ENCODE measurements around the gene TANC1. TPM values are rescaled to one million over a fixed set of nuclear protein-coding genes. Genes with fewer than 3 reads are reported as not detected.
A peak's percentile ranks its signal among the peaks of the same experiment; 100 is the strongest.
"Not testable (repeated sequence)": the region's sequence is repeated elsewhere in the genome, so short reads cannot be mapped to it uniquely, and the experiment has no call there.

Gene TANC1
- total RNA-seq, 1 donor from 2014 or later, result 36.9 TPM

- Mint-ChIP-seq H3K27me3 (ENCODE audit: unreplicated experiment) (no peaks in the 10 kb centered on the region), H3K4me1 (ENCODE audit: unreplicated experiment) (peaks cover 46% of the 10 kb centered on the region), H3K27ac (ENCODE audit: unreplicated experiment) (no peak overlapping the region), H3K9me3 (ENCODE audit: unreplicated experiment) (no peaks in the 10 kb centered on the region), H3K36me3 (ENCODE audit: unreplicated experiment) (peaks cover 2% of the 10 kb centered on the region), H3K4me3 (ENCODE audit: unreplicated experiment) (no peak overlapping the region)
- TF ChIP-seq CTCF (IDR thresholded peaks at IDR 0.05), result no peak
- DNase-seq (ENCODE audit: extremely low spot score, unreplicated experiment), result no peak
Measured at GRCh38 chr2:159032146-159032545, 63.7 kb downstream of the TANC1 start.

DNA sequence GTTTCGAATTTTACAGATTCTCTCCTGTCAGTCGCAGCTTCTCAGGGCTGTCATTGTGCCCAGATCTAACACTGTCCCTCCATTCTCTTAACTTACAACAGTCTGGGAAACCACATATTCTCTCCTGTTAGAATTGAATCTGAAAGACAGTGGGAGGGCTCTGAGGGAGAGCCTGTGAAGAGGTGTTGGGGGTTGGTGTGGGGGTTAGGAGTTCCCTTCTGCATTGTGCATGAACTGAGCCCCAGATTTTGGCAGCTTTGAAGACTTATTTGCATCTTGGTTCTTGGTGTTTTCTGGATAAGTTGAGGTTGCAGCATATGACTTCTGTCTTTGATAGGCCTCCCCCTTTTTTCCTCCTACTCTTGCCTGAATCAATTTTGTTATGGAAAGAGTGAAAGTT lies 64.1 kb downstream of the TANC1 start:
- Mint-ChIP-seq H3K36me3 (ENCODE audit: unreplicated experiment) (peaks cover 3% of the 10 kb centered on the region), H3K27ac (ENCODE audit: unreplicated experiment) (no peak overlapping the region), H3K9me3 (ENCODE audit: unreplicated experiment) (no peaks in the 10 kb centered on the region), H3K27me3 (ENCODE audit: unreplicated experiment) (no peaks in the 10 kb centered on the region), H3K4me3 (ENCODE audit: unreplicated experiment) (no peak overlapping the region), H3K4me1 (ENCODE audit: unreplicated experiment) (peaks cover 46% of the 10 kb centered on the region)
- no peak for DNase-seq (ENCODE audit: extremely low spot score, unreplicated experiment)
- no peak for TF ChIP-seq CTCF (IDR thresholded peaks at IDR 0.05)

GRCh38 chr2:159034713-159035112 lies 66.3 kb downstream of the TANC1 start:
- H3K4me1 Mint-ChIP-seq (ENCODE audit: unreplicated experiment), result peaks cover 41% of the 10 kb centered on the region
- no peaks in the 10 kb centered on the region for H3K9me3 Mint-ChIP-seq (ENCODE audit: unreplicated experiment)
- no peaks in the 10 kb centered on the region for H3K27me3 Mint-ChIP-seq (ENCODE audit: unreplicated experiment)
- H3K27ac Mint-ChIP-seq (ENCODE audit: unreplicated experiment), result no peak overlapping the region
- H3K36me3 Mint-ChIP-seq (ENCODE audit: unreplicated experiment), result peaks cover 10% of the 10 kb centered on the region
- no peak for TF ChIP-seq CTCF (IDR thresholded peaks at IDR 0.05)
- no peak overlapping the region for H3K4me3 Mint-ChIP-seq (ENCODE audit: unreplicated experiment)
- no peak for DNase-seq (ENCODE audit: extremely low spot score, unreplicated experiment)

DNA sequence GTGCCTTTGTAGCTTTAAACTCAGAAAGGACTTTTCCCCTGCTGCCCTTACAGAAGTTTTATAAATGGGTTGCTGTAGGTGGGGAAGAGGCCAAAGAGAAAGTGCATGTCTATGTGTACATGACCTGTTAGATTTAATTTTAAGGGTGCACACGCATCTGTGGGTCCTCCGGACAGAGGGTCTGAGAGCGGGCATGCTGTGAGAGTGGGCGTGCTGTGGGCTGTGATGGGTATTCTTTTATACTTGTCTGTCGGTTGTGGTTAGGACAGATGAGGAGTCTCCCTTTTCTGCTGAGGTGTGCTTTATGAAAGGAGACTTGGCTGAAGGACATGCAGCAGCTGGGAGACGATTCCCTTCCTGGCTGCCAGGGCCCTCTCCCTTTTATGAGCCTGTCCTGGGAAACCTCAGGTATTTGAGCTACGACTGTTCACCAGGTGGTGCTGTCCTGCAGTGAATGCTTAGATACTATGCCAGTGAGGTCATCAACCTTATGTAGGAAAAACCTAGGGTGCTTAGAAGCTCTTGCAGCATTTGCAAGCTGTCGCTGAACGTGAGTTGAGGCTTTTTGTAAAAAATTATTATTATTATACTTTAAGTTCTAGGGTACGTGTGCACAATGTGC lies 67.5 kb downstream of the TANC1 start:
- Mint-ChIP-seq H3K4me1 (ENCODE audit: unreplicated experiment) (peaks cover 29% of the 10 kb centered on the region), H3K36me3 (ENCODE audit: unreplicated experiment) (peaks cover 10% of the 10 kb centered on the region), H3K27ac (ENCODE audit: unreplicated experiment) (no peak overlapping the region), H3K4me3 (ENCODE audit: unreplicated experiment) (no peak overlapping the region), H3K27me3 (ENCODE audit: unreplicated experiment) (no peaks in the 10 kb centered on the region), H3K9me3 (ENCODE audit: unreplicated experiment) (no peaks in the 10 kb centered on the region)
- TF ChIP-seq CTCF (IDR thresholded peaks at IDR 0.05), result peak; percentile 28
- DNase-seq (ENCODE audit: extremely low spot score, unreplicated experiment), result no peak

DNA sequence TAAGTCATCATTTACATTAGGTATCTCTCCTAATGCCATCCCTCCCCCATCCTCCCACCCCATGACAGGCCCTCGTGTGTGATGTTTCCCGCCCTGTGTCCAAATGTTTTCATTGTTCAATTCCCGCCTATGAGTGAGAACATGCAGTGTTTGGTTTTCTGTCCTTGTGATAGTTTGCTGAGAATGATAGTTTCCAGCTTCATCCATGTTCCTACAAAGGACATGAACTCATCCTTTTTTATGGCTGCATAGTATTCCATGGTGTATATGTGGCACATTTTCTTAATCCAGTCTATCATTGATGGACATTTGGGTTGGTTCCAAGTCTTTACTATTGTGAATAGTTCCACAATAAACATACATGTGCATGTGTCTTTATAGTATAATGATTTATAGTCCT lies 68.0 kb downstream of the TANC1 start:
- H3K27me3 Mint-ChIP-seq (ENCODE audit: unreplicated experiment); H3K36me3 Mint-ChIP-seq (ENCODE audit: unreplicated experiment); H3K27ac Mint-ChIP-seq (ENCODE audit: unreplicated experiment); H3K4me3 Mint-ChIP-seq (ENCODE audit: unreplicated experiment); H3K9me3 Mint-ChIP-seq (ENCODE audit: unreplicated experiment); DNase-seq (ENCODE audit: extremely low spot score, unreplicated experiment): not testable (repeated sequence)
- peaks cover 23% of the 10 kb centered on the region for H3K4me1 Mint-ChIP-seq (ENCODE audit: unreplicated experiment)

DNA sequence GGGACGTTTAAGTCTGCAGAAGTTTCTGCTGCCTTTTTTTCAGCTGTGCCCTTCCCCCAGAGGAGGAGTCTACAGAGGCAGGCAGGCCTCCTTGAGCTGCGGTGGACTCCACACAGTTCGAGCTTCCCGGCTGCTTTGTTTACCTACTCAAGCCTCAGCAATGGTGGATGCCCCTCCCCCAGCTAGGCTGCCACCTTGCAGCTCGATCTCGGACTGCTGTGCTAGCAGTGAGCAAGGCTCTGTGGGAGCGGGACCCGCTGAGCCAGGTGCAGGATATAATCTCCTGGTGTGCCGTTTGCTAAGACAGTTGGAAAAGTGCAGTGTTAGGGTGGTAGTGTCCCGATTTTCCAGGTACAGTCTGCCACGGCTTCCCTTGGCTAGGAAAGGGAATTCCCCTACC lies 72.9 kb downstream of the TANC1 start:
- Mint-ChIP-seq H3K36me3 (ENCODE audit: unreplicated experiment) (peaks cover 22% of the 10 kb centered on the region), H3K4me1 (ENCODE audit: unreplicated experiment) (peaks cover 28% of the 10 kb centered on the region)
- not testable (repeated sequence) for H3K27ac Mint-ChIP-seq (ENCODE audit: unreplicated experiment); H3K9me3 Mint-ChIP-seq (ENCODE audit: unreplicated experiment); H3K4me3 Mint-ChIP-seq (ENCODE audit: unreplicated experiment); H3K27me3 Mint-ChIP-seq (ENCODE audit: unreplicated experiment)
- peak; percentile 62 for DNase-seq (ENCODE audit: extremely low spot score, unreplicated experiment)
